CD4-positive, alpha-beta T cell (primary cell): Measurements from ENCODE around the gene MYBPC3. TPM values are rescaled to one million over a fixed set of nuclear protein-coding genes. Genes with fewer than 3 reads are reported as not detected.
"Not testable (repeated sequence)": the region's sequence is repeated elsewhere in the genome, so short reads cannot be mapped to it uniquely, and the experiment has no call there.

ENCODE experiments used
- ATAC-seq: fragments of 200-7000 bp; cut with Tn5 transposase; one replicate; pipeline ENCODE4 v1.10.0; 2022; ENCODE audit warnings: mild to moderate bottlenecking; ENCODE audit not compliant: poor library complexity
- CTCF ChIA-PET: fragments of 350-600 bp; sonication (Branson Sonifier 250); formaldehyde crosslinking; loops from one replicate; lab custom pipeline; 2021; ENCODE audit warnings: antibody characterized with exemption, inconsistent platforms; lab: Charles Lee
- POLR2A ChIA-PET: fragments of 350-600 bp; sonication (Branson Sonifier 250); formaldehyde crosslinking; loops from one replicate; lab custom pipeline; 2021; ENCODE audit warnings: antibody characterized with exemption, inconsistent platforms; lab: Charles Lee
- DNase-seq, 14 experiments: peaks; one replicate each; pipeline ENCODE4 v3.0.0-alpha.2; 2013 to 2020; ENCODE audit warnings: mixed read lengths in 2 of 14
- H3K27ac ChIP-seq, 2 donors: one replicate each; pipeline versions ENCODE4 v1.5.1 to v1.7.0; 2013; ENCODE audit warnings: low read length in 2 of 2, low read depth in 1 of 2, mild to moderate bottlenecking in 1 of 2
- H3K27me3 ChIP-seq, 2 experiments: 1 replicate in 1 of 2; 2 replicates in 1 of 2; pipeline versions ENCODE4 v1.6.1 to v1.7.0; 2013; ENCODE audit warnings: low read length in 2 of 2, control low read depth in 1 of 2, mild to moderate bottlenecking in 1 of 2, moderate library complexity in 1 of 2; ENCODE audit not compliant: insufficient read depth in 2 of 2, control insufficient read depth in 1 of 2
- H3K36me3 ChIP-seq: one replicate; pipeline ENCODE4 v1.6.1; 2013; ENCODE audit warnings: low read length, control low read depth; ENCODE audit not compliant: insufficient read depth
- H3K4me1 ChIP-seq: one replicate; pipeline ENCODE4 v1.6.1; 2013; ENCODE audit warnings: low read length, control low read depth; ENCODE audit not compliant: insufficient read depth
- H3K4me3 ChIP-seq: one replicate; pipeline ENCODE4 v1.5.1; 2013; ENCODE audit warnings: mild to moderate bottlenecking, low read length, moderate library complexity
- H3K9me3 ChIP-seq, 2 experiments: 1 replicate in 1 of 2; 2 replicates in 1 of 2; pipeline versions ENCODE4 v1.6.1 to v1.7.0; 2013; ENCODE audit warnings: low read length in 2 of 2, mild to moderate bottlenecking in 2 of 2, control low read depth in 1 of 2, moderate library complexity in 1 of 2; ENCODE audit not compliant: control insufficient read depth in 1 of 2, insufficient read depth in 1 of 2
- H3K27ac Mint-ChIP-seq: one replicate; pipeline ENCODE4 v1.8.0; 2020; ENCODE audit warnings: mixed read lengths
- H3K27me3 Mint-ChIP-seq: one replicate; pipeline ENCODE4 v1.8.0; 2021; ENCODE audit warnings: mixed read lengths
- H3K36me3 Mint-ChIP-seq: one replicate; pipeline ENCODE4 v1.8.0; 2021; ENCODE audit warnings: low read depth, mixed read lengths
- H3K4me1 Mint-ChIP-seq: one replicate; pipeline ENCODE4 v1.8.0; 2021; ENCODE audit warnings: low read depth, mixed read lengths
- H3K4me3 Mint-ChIP-seq: one replicate; pipeline ENCODE4 v1.8.0; 2020; ENCODE audit warnings: mild to moderate bottlenecking, mixed read lengths
- H3K9me3 Mint-ChIP-seq: one replicate; pipeline ENCODE4 v1.8.0; 2020; ENCODE audit warnings: mixed read lengths
- CTCF ChIP-seq: fragments of 200-600 bp; IDR thresholded peaks from one replicate; pipeline ENCODE4 v1.8.0; 2022; ENCODE audit warnings: antibody characterized with exemption, mild to moderate bottlenecking
- intact Hi-C, 2 experiments: fragments of 100-400 bp; cut with DNase I in 1 of 2; cut with micrococcal nuclease in 1 of 2; formaldehyde crosslinking; loops; one replicate each; pipeline versions ENCODE4 v1.15.1 to v1.9.0; 2023 to 2025; cut with DNase I, micrococcal nuclease
- total RNA-seq, 174 experiments: library from RNA in 2 of 174; stranded (reverse) in 2 of 174; gene quantifications; one replicate each; pipeline ENCODE4 v1.2.3 and lab custom pipeline; 2021 to 2026

Gene MYBPC3
- total RNA-seq, 2 experiments from 2014 or later, result not detected

- Histone ChIP-seq H3K36me3 (no peaks in the 10 kb centered on the region), H3K4me3 (no peak overlapping the region), H3K9me3 (no peaks in the 10 kb centered on the region), H3K4me1 (no peaks in the 10 kb centered on the region), H3K27me3 (no peaks in the 10 kb centered on the region), H3K27ac (no peak overlapping the region)
- POLR2A ChIA-PET, result no interaction called here
- no peaks in the 10 kb centered on the region for H3K9me3 Mint-ChIP-seq
- H3K4me3 Mint-ChIP-seq, result no peak overlapping the region
- no peaks in the 10 kb centered on the region for H3K4me1 Mint-ChIP-seq
- ATAC-seq (no peak), DNase-seq (no peak)
- no peaks in the 10 kb centered on the region for H3K36me3 Mint-ChIP-seq
- CTCF ChIA-PET, result no interaction called here
- intact Hi-C loops, result no loop called here
- H3K27me3 Mint-ChIP-seq, result no peaks in the 10 kb centered on the region
- no peak overlapping the region for H3K27ac Mint-ChIP-seq
- no peak for TF ChIP-seq CTCF
These were observed 15.1 kb downstream of the MYBPC3 start for GRCh38 chr11:47337229-47337924.

- Mint-ChIP-seq H3K9me3 (no peaks in the 10 kb centered on the region), H3K4me1 (no peaks in the 10 kb centered on the region), H3K27me3 (no peaks in the 10 kb centered on the region), H3K4me3 (no peak overlapping the region), H3K27ac (no peak overlapping the region), H3K36me3 (no peaks in the 10 kb centered on the region)
- no peak overlapping the region for H3K27ac ChIP-seq
- POLR2A ChIA-PET, result no interaction called here
- no peak for DNase-seq
- no peak for ATAC-seq
- no peaks in the 10 kb centered on the region for H3K27me3 ChIP-seq
- H3K36me3 ChIP-seq, result no peaks in the 10 kb centered on the region
- H3K4me1 ChIP-seq, result no peaks in the 10 kb centered on the region
- CTCF ChIA-PET, result no interaction called here
- intact Hi-C loops, result no loop called here
- H3K4me3 ChIP-seq, result no peak overlapping the region
- no peak for TF ChIP-seq CTCF
- no peaks in the 10 kb centered on the region for H3K9me3 ChIP-seq
These were observed 15.9 kb downstream of the MYBPC3 start for GRCh38 chr11:47336595-47336994.

- H3K36me3 Mint-ChIP-seq, result peaks cover 6% of the 10 kb centered on the region
- no peak overlapping the region for H3K4me3 Mint-ChIP-seq
- no peaks in the 10 kb centered on the region for H3K4me1 ChIP-seq
- no peaks in the 10 kb centered on the region for H3K9me3 ChIP-seq
- no peak overlapping the region for H3K27ac Mint-ChIP-seq
- no peaks in the 10 kb centered on the region for H3K27me3 Mint-ChIP-seq
- H3K9me3 Mint-ChIP-seq, result no peaks in the 10 kb centered on the region
- TF ChIP-seq CTCF, result no peak
- H3K27me3 ChIP-seq, result no peaks in the 10 kb centered on the region
- H3K36me3 ChIP-seq, result no peaks in the 10 kb centered on the region
- no peak for DNase-seq
- no peak overlapping the region for H3K4me3 ChIP-seq
- intact Hi-C loops, result no loop called here
- ChIA-PET POLR2A (no interaction called here), CTCF (no interaction called here)
- H3K4me1 Mint-ChIP-seq, result no peaks in the 10 kb centered on the region
- no peak overlapping the region for H3K27ac ChIP-seq
- ATAC-seq, result no peak
These were observed 16.8 kb downstream of the MYBPC3 start for GRCh38 chr11:47335733-47336132.

GRCh38 chr11:47334699-47335411 lies 17.6 kb downstream of the MYBPC3 start:
- H3K4me3 ChIP-seq, H3K9me3 Mint-ChIP-seq, H3K27ac Mint-ChIP-seq, H3K27ac ChIP-seq, H3K36me3 ChIP-seq, ATAC-seq, CTCF ChIA-PET, H3K4me3 Mint-ChIP-seq, H3K27me3 Mint-ChIP-seq, H3K36me3 Mint-ChIP-seq, H3K4me1 Mint-ChIP-seq, H3K27me3 ChIP-seq, intact Hi-C loops, H3K4me1 ChIP-seq, H3K9me3 ChIP-seq, DNase-seq, POLR2A ChIA-PET: not testable (repeated sequence)
